Head of caudate nucleus (tissue), 42 donors: ENCODE measurements around the gene SLIT1.

Experiments
- DNase-seq, 42 donors: peaks; one replicate each; pipeline versions ENCODE4 v3.0.0 to v3.0.0-alpha.2; 2020 to 2021; ENCODE audit warnings: mixed read lengths in 7 of 42
- intact Hi-C: fragments of 100-400 bp; cut with DNase I; formaldehyde crosslinking; loops from one replicate; pipeline ENCODE4 v1.15.0; 2022

Gene SLIT1

GRCh38 chr10:97150616-97151015 is 35.1 kb downstream of the SLIT1 start:
- intact Hi-C loops: no loop called here
- no peak for DNase-seq

GRCh38 chr10:97150013-97150595 is 35.7 kb downstream of the SLIT1 start:
- no peak for DNase-seq
- intact Hi-C loops: no loop called here

- intact Hi-C loops: no loop called here
- no peak for DNase-seq
Measured at GRCh38 chr10:97149079-97149531, 36.7 kb downstream of the SLIT1 start.

- intact Hi-C loops: no loop called here
- DNase-seq: no peak
Measured at GRCh38 chr10:97144297-97144696, 41.5 kb downstream of the SLIT1 start.

- intact Hi-C loops: no loop called here
- DNase-seq: no peak
Measured at GRCh38 chr10:97142834-97143233, 42.9 kb downstream of the SLIT1 start.

- intact Hi-C loops: no loop called here
- no peak for DNase-seq
Measured at GRCh38 chr10:97140902-97141745, 44.6 kb downstream of the SLIT1 start.

GRCh38 chr10:97140049-97140846 is 45.5 kb downstream of the SLIT1 start:
- peak in 3 of 42 donors; percentile 43 to 72 (median 48) for DNase-seq
- intact Hi-C loops: no loop called here

GRCh38 chr10:97139651-97140048 is 46.1 kb downstream of the SLIT1 start:
- DNase-seq: no peak
- intact Hi-C loops: no loop called here

GRCh38 chr10:97138846-97139245 is 46.9 kb downstream of the SLIT1 start:
- DNase-seq: no peak
- intact Hi-C loops: no loop called here

- no peak for DNase-seq
- intact Hi-C loops: no loop called here
Measured at GRCh38 chr10:97138174-97138573, 47.6 kb downstream of the SLIT1 start.

- intact Hi-C loops: no loop called here
- no peak for DNase-seq
Measured at GRCh38 chr10:97136756-97137155, 49.0 kb downstream of the SLIT1 start.

- DNase-seq: no peak
- intact Hi-C loops: no loop called here
Measured at GRCh38 chr10:97135464-97135863, 50.3 kb downstream of the SLIT1 start.

- DNase-seq: no peak
- intact Hi-C loops: no loop called here
Measured at GRCh38 chr10:97134983-97135382, 50.8 kb downstream of the SLIT1 start.

- no peak for DNase-seq
- intact Hi-C loops: no loop called here
Measured at GRCh38 chr10:97134110-97134509, 51.6 kb downstream of the SLIT1 start.

GRCh38 chr10:97132273-97132672 is 53.5 kb downstream of the SLIT1 start:
- intact Hi-C loops: no loop called here
- no peak for DNase-seq

GRCh38 chr10:97131666-97132065 is 54.1 kb downstream of the SLIT1 start:
- peak in 2 of 42 donors; percentile 24 to 45 for DNase-seq
- intact Hi-C loops: no loop called here

GRCh38 chr10:97131181-97131628 is 54.6 kb downstream of the SLIT1 start:
- intact Hi-C loops: no loop called here
- DNase-seq: peak in 1 of 42 donors; percentile 34

GRCh38 chr10:97129666-97130065 is 56.1 kb downstream of the SLIT1 start:
- intact Hi-C loops: no loop called here
- DNase-seq: peak in 19 of 42 donors; percentile 17 to 68 (median 43)

- DNase-seq: peak in 12 of 42 donors; percentile 18 to 64 (median 44)
- intact Hi-C loops: no loop called here
Measured at GRCh38 chr10:97128516-97129154, 57.1 kb downstream of the SLIT1 start.
